Uterus (tissue), 2 donors: ENCODE data around the gene EIF4EBP2.

Source experiments
- POLR2A ChIP-seq, 2 donors: fragments of 450-650 bp; IDR thresholded peaks; one replicate each; pipeline ENCODE4 v1.6.1; 2016; ENCODE audit warnings: antibody characterized with exemption in 2 of 2, mild to moderate bottlenecking in 1 of 2, moderate library complexity in 1 of 2
- TF ChIP-seq, protein P1 (sequence below), 4 experiments: fragments of 200-600 bp in 2 of 4; fragments of 450-650 bp in 2 of 4; sonication (generic) in 2 of 4; IDR thresholded peaks; one replicate each; pipeline ENCODE4 v1.5.1; 2016 to 2019; ENCODE audit warnings: antibody characterized with exemption in 4 of 4, mild to moderate bottlenecking in 2 of 4, moderate library complexity in 1 of 4

DNA sequence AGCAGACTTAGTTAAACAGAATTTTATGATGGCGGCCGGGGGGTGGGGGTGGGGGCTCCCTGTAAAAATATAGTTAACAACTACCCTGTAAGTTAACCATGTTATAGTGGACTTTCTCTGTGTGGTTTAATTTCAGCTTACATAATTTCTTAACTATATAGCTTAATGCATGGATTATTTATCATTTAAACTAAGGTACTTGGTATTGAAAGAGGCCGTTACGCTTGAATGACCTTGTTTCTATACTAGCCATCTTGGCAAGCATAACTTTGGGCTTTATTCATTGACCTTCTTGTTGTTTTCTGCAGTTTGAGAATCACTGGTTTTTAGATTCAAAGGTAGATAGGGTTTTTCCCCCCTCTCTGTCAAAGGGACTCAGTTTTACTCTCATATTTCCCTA lies 8.4 kb downstream of the EIF4EBP2 start:
- TF ChIP-seq, protein P1, sequence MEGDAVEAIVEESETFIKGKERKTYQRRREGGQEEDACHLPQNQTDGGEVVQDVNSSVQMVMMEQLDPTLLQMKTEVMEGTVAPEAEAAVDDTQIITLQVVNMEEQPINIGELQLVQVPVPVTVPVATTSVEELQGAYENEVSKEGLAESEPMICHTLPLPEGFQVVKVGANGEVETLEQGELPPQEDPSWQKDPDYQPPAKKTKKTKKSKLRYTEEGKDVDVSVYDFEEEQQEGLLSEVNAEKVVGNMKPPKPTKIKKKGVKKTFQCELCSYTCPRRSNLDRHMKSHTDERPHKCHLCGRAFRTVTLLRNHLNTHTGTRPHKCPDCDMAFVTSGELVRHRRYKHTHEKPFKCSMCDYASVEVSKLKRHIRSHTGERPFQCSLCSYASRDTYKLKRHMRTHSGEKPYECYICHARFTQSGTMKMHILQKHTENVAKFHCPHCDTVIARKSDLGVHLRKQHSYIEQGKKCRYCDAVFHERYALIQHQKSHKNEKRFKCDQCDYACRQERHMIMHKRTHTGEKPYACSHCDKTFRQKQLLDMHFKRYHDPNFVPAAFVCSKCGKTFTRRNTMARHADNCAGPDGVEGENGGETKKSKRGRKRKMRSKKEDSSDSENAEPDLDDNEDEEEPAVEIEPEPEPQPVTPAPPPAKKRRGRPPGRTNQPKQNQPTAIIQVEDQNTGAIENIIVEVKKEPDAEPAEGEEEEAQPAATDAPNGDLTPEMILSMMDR (IDR thresholded peaks at IDR 0.05) = no peak
- no peak for TF ChIP-seq POLR2A (IDR thresholded peaks at IDR 0.05)
